ENCODE data around the gene PAQR6.
"Not testable (repeated sequence)": the region's sequence is repeated elsewhere in the genome, so short reads cannot be mapped to it uniquely, and the experiment has no call there.

PAQR6 gene

GRCh38 chr1:156228501-156228900, 19.4 kb downstream of the PAQR6 start:
- Histone ChIP-seq H3K9me3 (ENCODE audit: insufficient read depth, low read depth, low read length) (no peaks in the 10 kb centered on the region), H3K4me3 (ENCODE audit: low read length) (no peak overlapping the region), H3K27ac (ENCODE audit: low read length) (no peak overlapping the region), H3K4me1 (ENCODE audit: insufficient read depth, low read length) (no peaks in the 10 kb centered on the region), H3K36me3 (ENCODE audit: insufficient read depth, low read depth, low read length) (peaks cover 49% of the 10 kb centered on the region), H3K27me3 (ENCODE audit: insufficient read depth, low read length) (no peaks in the 10 kb centered on the region), H3K9ac (ENCODE audit: low read depth, low read length) (no peak overlapping the region)

GRCh38 chr1:156226782-156227181, 21.1 kb downstream of the PAQR6 start:
- H3K4me3 ChIP-seq (ENCODE audit: low read length), result no peak overlapping the region
- no peaks in the 10 kb centered on the region for H3K27me3 ChIP-seq (ENCODE audit: insufficient read depth, low read length)
- H3K9ac ChIP-seq (ENCODE audit: low read depth, low read length), result no peak overlapping the region
- no peaks in the 10 kb centered on the region for H3K9me3 ChIP-seq (ENCODE audit: insufficient read depth, low read depth, low read length)
- no peak overlapping the region for H3K27ac ChIP-seq (ENCODE audit: low read length)
- H3K4me1 ChIP-seq (ENCODE audit: insufficient read depth, low read length), result no peaks in the 10 kb centered on the region
- peaks cover 53% of the 10 kb centered on the region for H3K36me3 ChIP-seq (ENCODE audit: insufficient read depth, low read depth, low read length)

- H3K27ac ChIP-seq (ENCODE audit: low read length), result no peak overlapping the region
- no peaks in the 10 kb centered on the region for H3K4me1 ChIP-seq (ENCODE audit: insufficient read depth, low read length)
- H3K36me3 ChIP-seq (ENCODE audit: insufficient read depth, low read depth, low read length), result peaks cover 60% of the 10 kb centered on the region
- H3K9me3 ChIP-seq (ENCODE audit: insufficient read depth, low read depth, low read length), result no peaks in the 10 kb centered on the region
- no peak overlapping the region for H3K4me3 ChIP-seq (ENCODE audit: low read length)
- H3K9ac ChIP-seq (ENCODE audit: low read depth, low read length), result no peak overlapping the region
- no peaks in the 10 kb centered on the region for H3K27me3 ChIP-seq (ENCODE audit: insufficient read depth, low read length)
Observed at GRCh38 chr1:156226116-156226538, 21.7 kb downstream of the PAQR6 start.

- H3K9me3 ChIP-seq (ENCODE audit: insufficient read depth, low read depth, low read length), result no peaks in the 10 kb centered on the region
- H3K4me1 ChIP-seq (ENCODE audit: insufficient read depth, low read length), result no peaks in the 10 kb centered on the region
- no peaks in the 10 kb centered on the region for H3K27me3 ChIP-seq (ENCODE audit: insufficient read depth, low read length)
- no peak overlapping the region for H3K4me3 ChIP-seq (ENCODE audit: low read length)
- H3K27ac ChIP-seq (ENCODE audit: low read length), result no peak overlapping the region
- H3K9ac ChIP-seq (ENCODE audit: low read depth, low read length), result no peak overlapping the region
- H3K36me3 ChIP-seq (ENCODE audit: insufficient read depth, low read depth, low read length), result peaks cover 65% of the 10 kb centered on the region
Observed at GRCh38 chr1:156225677-156226014, 22.2 kb downstream of the PAQR6 start.

- H3K4me1 ChIP-seq (ENCODE audit: insufficient read depth, low read length), result no peaks in the 10 kb centered on the region
- no peaks in the 10 kb centered on the region for H3K27me3 ChIP-seq (ENCODE audit: insufficient read depth, low read length)
- H3K4me3 ChIP-seq (ENCODE audit: low read length), result no peak overlapping the region
- H3K9ac ChIP-seq (ENCODE audit: low read depth, low read length), result no peak overlapping the region
- peaks cover 57% of the 10 kb centered on the region for H3K36me3 ChIP-seq (ENCODE audit: insufficient read depth, low read depth, low read length)
- no peak overlapping the region for H3K27ac ChIP-seq (ENCODE audit: low read length)
- H3K9me3 ChIP-seq (ENCODE audit: insufficient read depth, low read depth, low read length), result no peaks in the 10 kb centered on the region
Observed at GRCh38 chr1:156221986-156222692, 25.7 kb downstream of the PAQR6 start.

- no peaks in the 10 kb centered on the region for H3K27me3 ChIP-seq (ENCODE audit: insufficient read depth, low read length)
- no peak overlapping the region for H3K9ac ChIP-seq (ENCODE audit: low read depth, low read length)
- H3K36me3 ChIP-seq (ENCODE audit: insufficient read depth, low read depth, low read length), result peaks cover 46% of the 10 kb centered on the region
- no peaks in the 10 kb centered on the region for H3K9me3 ChIP-seq (ENCODE audit: insufficient read depth, low read depth, low read length)
- H3K27ac ChIP-seq (ENCODE audit: low read length), result no peak overlapping the region
- H3K4me1 ChIP-seq (ENCODE audit: insufficient read depth, low read length), result no peaks in the 10 kb centered on the region
- H3K4me3 ChIP-seq (ENCODE audit: low read length), result no peak overlapping the region
Observed at GRCh38 chr1:156220226-156220625, 27.6 kb downstream of the PAQR6 start.

GRCh38 chr1:156217871-156218270, 30.0 kb downstream of the PAQR6 start:
- Histone ChIP-seq H3K9me3 (ENCODE audit: insufficient read depth, low read depth, low read length) (no peaks in the 10 kb centered on the region), H3K36me3 (ENCODE audit: insufficient read depth, low read depth, low read length) (peaks cover 40% of the 10 kb centered on the region), H3K4me3 (ENCODE audit: low read length) (no peak overlapping the region), H3K4me1 (ENCODE audit: insufficient read depth, low read length) (no peaks in the 10 kb centered on the region), H3K27me3 (ENCODE audit: insufficient read depth, low read length) (no peaks in the 10 kb centered on the region), H3K9ac (ENCODE audit: low read depth, low read length) (no peak overlapping the region), H3K27ac (ENCODE audit: low read length) (no peak overlapping the region)

- H3K4me1 ChIP-seq (ENCODE audit: insufficient read depth, low read length); H3K27ac ChIP-seq (ENCODE audit: low read length); H3K9ac ChIP-seq (ENCODE audit: low read depth, low read length); H3K4me3 ChIP-seq (ENCODE audit: low read length); H3K27me3 ChIP-seq (ENCODE audit: insufficient read depth, low read length); H3K9me3 ChIP-seq (ENCODE audit: insufficient read depth, low read depth, low read length): not testable (repeated sequence)
- peaks cover 27% of the 10 kb centered on the region for H3K36me3 ChIP-seq (ENCODE audit: insufficient read depth, low read depth, low read length)
Observed at GRCh38 chr1:156216361-156217086, 31.3 kb downstream of the PAQR6 start.

- peaks cover 28% of the 10 kb centered on the region for H3K36me3 ChIP-seq (ENCODE audit: insufficient read depth, low read depth, low read length)
- peaks cover 6% of the 10 kb centered on the region; the same call in 1 of the 2 replicates for H3K4me1 ChIP-seq (ENCODE audit: insufficient read depth, low read length)
- no peaks in the 10 kb centered on the region for H3K27me3 ChIP-seq (ENCODE audit: insufficient read depth, low read length)
- H3K9ac ChIP-seq (ENCODE audit: low read depth, low read length), result peak overlapping the region; percentile 20; the same call in 1 of the 2 replicates
- peak overlapping the region; percentile 7 for H3K27ac ChIP-seq (ENCODE audit: low read length)
- peak overlapping the region; percentile 94; the same call in 1 of the 2 replicates for H3K4me3 ChIP-seq (ENCODE audit: low read length)
- no peaks in the 10 kb centered on the region for H3K9me3 ChIP-seq (ENCODE audit: insufficient read depth, low read depth, low read length)
Observed at GRCh38 chr1:156214024-156214748, 33.7 kb downstream of the PAQR6 start.

- Histone ChIP-seq H3K27me3 (ENCODE audit: insufficient read depth, low read length) (no peaks in the 10 kb centered on the region), H3K4me1 (ENCODE audit: insufficient read depth, low read length) (peaks cover 9% of the 10 kb centered on the region; the same call in 1 of the 2 replicates), H3K9me3 (ENCODE audit: insufficient read depth, low read depth, low read length) (no peaks in the 10 kb centered on the region), H3K36me3 (ENCODE audit: insufficient read depth, low read depth, low read length) (peaks cover 30% of the 10 kb centered on the region), H3K9ac (ENCODE audit: low read depth, low read length) (peak overlapping the region; percentile 98), H3K27ac (ENCODE audit: low read length) (peak overlapping the region; percentile 99), H3K4me3 (ENCODE audit: low read length) (peak overlapping the region; percentile 94)
Observed at GRCh38 chr1:156213644-156213966, 34.3 kb downstream of the PAQR6 start.

- H3K27me3 ChIP-seq (ENCODE audit: insufficient read depth, low read length), result no peaks in the 10 kb centered on the region
- H3K4me3 ChIP-seq (ENCODE audit: low read length), result peak within 1 kb of the TSS; percentile 94
- H3K36me3 ChIP-seq (ENCODE audit: insufficient read depth, low read depth, low read length), result peaks cover 33% of the 10 kb centered on the region
- H3K9me3 ChIP-seq (ENCODE audit: insufficient read depth, low read depth, low read length), result no peaks in the 10 kb centered on the region
- peak within 1 kb of the TSS; percentile 98 for H3K9ac ChIP-seq (ENCODE audit: low read depth, low read length)
- H3K27ac ChIP-seq (ENCODE audit: low read length), result peak within 1 kb of the TSS; percentile 99
- H3K4me1 ChIP-seq (ENCODE audit: insufficient read depth, low read length), result peaks cover 11% of the 10 kb centered on the region; the same call in 1 of the 2 replicates
Observed at GRCh38 chr1:156212833-156213643, 34.8 kb downstream of the PAQR6 start, which contains the start of gene PMF1. Gene PMF1, plus strand, starts transcription at chr1:156213007. Its CDS starts 9 bp downstream, at chr1:156213016.

Measured in iPS-20b (cell line).